Measurements from ENCODE around the gene INSM2.

INSM2 gene

GRCh38 chr14:35551081-35551480, 17.1 kb downstream of the INSM2 start:
- no peak for DNase-seq

- no peak for DNase-seq
Measured at GRCh38 chr14:35553808-35554207, 19.8 kb downstream of the INSM2 start.

DNA sequence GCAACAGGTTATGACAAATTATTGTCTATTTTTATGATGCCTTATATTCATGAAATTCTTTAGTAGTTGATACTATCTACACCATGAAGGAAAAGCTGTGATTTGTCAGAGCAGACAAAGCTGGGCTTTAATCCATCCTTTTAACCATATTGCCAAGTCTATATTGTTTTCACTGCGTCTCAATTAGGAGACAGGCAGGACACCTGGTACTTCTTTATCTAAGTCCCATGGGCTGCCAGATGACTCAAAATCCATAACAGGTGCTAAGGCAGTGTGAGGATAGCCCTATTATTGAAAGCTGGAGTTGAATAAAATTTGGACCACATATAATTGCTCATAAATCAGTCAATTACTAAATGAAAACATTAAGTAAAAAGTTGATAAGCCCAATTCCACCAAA, 22.6 kb downstream of the INSM2 start:
- DNase-seq: no peak

- DNase-seq: no peak
Measured at GRCh38 chr14:35557221-35557747, 23.3 kb downstream of the INSM2 start.

- DNase-seq: no peak
Measured at GRCh38 chr14:35558680-35559079, 24.7 kb downstream of the INSM2 start.

GRCh38 chr14:35565871-35566464, 32.0 kb downstream of the INSM2 start:
- no peak for DNase-seq

DNA sequence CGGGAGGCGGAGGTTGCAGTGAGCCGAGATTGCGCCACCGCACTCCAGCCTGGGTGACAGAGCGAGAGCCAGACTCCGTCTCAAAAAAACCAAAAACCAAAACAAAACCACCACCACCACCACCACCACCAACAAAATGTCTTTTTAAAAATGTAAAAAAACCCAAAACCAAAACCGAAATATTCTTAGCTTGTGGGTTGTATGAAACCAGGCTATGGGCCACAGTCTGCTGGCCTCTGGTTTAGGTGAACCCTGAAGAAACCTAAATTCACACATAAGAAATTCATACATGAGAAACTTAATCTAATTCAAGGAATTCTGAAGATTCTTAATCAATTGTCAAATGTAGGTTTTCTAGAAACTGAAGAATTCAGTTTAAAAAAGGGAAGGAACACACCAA, 37.6 kb downstream of the INSM2 start:
- no peak for DNase-seq

DNA sequence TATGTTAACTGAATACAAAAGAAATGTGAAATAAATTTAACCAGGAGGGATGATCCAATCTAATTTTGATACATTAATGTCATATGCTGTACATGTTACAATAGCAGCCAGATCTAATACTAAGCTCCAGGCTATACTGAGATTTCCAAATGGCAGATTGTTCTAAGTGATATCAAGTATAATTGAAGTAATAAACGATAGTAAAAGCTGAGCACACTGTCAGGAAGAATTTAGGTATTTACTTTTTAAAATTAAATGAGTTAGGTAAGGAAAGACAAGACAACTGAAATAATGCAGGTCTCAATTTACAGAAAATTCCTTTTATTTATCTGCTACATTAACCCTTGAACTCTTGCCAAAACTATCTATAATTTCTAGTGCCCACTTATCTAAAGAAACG, 39.9 kb downstream of the INSM2 start:
- DNase-seq: no peak

DNA sequence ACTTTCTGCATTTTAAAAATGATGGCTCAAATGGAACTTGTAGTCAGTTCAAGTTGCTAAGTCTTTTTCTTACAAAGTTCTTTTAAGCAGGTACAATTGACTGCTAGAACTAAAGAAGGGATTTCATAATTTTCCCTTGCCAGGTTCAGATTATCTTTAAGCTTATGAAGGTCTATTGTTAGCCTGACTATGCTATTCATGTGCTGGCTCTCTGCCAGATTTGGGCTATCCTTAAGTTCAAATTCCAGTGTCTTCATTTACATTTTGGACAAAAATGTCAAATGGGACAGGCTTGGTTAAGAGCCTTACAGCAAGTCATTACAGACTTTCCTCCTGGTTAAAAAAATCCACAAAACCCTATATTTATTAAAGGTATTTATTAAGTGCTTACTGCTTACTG, 42.3 kb downstream of the INSM2 start:
- no peak for DNase-seq

DNA sequence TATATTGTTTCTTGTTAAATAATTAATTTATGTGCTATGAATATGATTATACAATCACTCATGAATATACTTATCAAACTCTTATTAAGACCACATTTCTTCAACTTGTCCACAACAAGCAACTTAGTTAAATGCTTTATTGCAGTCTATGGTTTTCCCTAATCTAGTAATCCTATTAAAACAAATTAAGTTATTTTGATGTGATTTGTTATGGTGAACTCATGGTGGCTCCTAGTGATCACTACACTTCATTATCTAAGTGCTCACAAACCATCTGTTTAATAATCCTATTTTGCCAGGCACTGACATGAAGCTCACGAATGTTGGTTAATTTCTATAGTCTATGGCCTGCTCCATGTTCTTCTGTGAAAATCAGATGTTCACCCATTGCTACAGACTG, 42.9 kb downstream of the INSM2 start:
- no peak for DNase-seq

DNA sequence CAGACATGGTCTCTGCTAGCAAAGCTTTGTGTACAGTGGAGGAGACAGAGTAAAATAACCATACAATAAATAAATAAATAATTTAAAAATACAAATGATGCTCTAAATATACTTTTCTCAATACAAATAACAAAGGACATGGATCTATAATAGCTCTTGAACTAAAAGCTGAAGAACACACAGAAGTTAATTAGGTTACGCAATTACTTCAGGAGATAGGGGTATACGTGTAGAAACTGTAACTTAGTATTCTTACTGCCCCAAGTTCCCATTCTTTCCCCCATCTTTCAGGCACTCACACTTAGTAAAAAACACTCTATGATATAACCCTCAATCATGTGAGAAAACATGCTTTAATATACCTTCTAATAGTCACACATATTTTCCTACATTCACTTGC, 44.2 kb downstream of the INSM2 start:
- DNase-seq: no peak

GRCh38 chr14:35578639-35579038, 44.7 kb downstream of the INSM2 start:
- no peak for DNase-seq

Measured in activated T-cell treated with anti-CD3 and anti-CD28 coated beads, Interleukin-2, amount 50 U/mL, for 1 hour (primary cell).